HepG2 (cell line): ENCODE results near the gene KRTAP9-7. TPM values are rescaled to one million over a fixed set of nuclear protein-coding genes. Genes with fewer than 3 reads are reported as not detected.

Experiments used
- ATAC-seq: fragments of 200-7000 bp; cut with Tn5 transposase; 3 replicates; pipeline ENCODE4 v1.9.1; 2020; ENCODE audit warnings: mild to moderate bottlenecking, moderate library complexity
- BruUV-seq: library from RNA; stranded (reverse); fragments of 400-500 nt; replicated peaks from 2 replicates; lab custom pipeline; 2021; lab: Mats Ljungman, UMichigan
- CTCF ChIA-PET: fragments of 300-600 bp; formaldehyde crosslinking; extraction: SDS; loops from one replicate; lab custom pipeline; 2021; ENCODE audit warnings: low total read pairs, inconsistent platforms, low intra/inter-chr PET ratio; lab: Yijun Ruan, JAX
- POLR2A ChIA-PET: fragments of 350-600 bp; sonication (Branson Sonifier 250); formaldehyde crosslinking; loops from one replicate; lab custom pipeline; 2020; ENCODE audit warnings: antibody characterized with exemption, inconsistent platforms; lab: Yijun Ruan, JAX
- DNase-seq: peaks from one replicate; pipeline ENCODE4 v3.0.0-alpha.2; 2015; ENCODE audit warnings: low spot score
- FAIRE-seq: peaks from 3 replicates; lab custom pipeline; 2011; peaks lifted over from hg19 to GRCh38; lab: Jason Lieb, UNC
- H2AFZ ChIP-seq: one replicate; pipeline ENCODE4 v1.6.1; 2011; ENCODE audit warnings: low read length, inconsistent platforms
- H3K27ac ChIP-seq: fragments of 300-600 bp; 3 replicates; pipeline ENCODE4 v1.8.0; 2011; ENCODE audit warnings: mixed run types, mild to moderate bottlenecking, mixed read lengths, low read length, inconsistent platforms; ENCODE audit not compliant: insufficient read depth; ENCODE audit errors: extremely low read length
- H3K27me3 ChIP-seq, 2 experiments: fragments of 200-600 bp in 1 of 2; 2 replicates in 1 of 2; 3 replicates in 1 of 2; pipeline versions ENCODE4 v1.6.0 to v1.8.0; 2011; ENCODE audit warnings: low read length in 2 of 2, mild to moderate bottlenecking in 2 of 2, moderate library complexity in 2 of 2, inconsistent platforms in 1 of 2; ENCODE audit not compliant: insufficient read depth in 2 of 2, control insufficient read depth in 1 of 2
- H3K36me3 ChIP-seq, 2 experiments: fragments of 200-600 bp in 1 of 2; replicated peaks in 1 of 2; 2 replicates in 1 of 2; 3 replicates in 1 of 2; pipeline versions ENCODE4 v1.5.1 to v1.8.0; 2011; ENCODE audit warnings: low read length in 2 of 2, inconsistent platforms in 1 of 2; ENCODE audit not compliant: insufficient read depth in 2 of 2, control insufficient read depth in 1 of 2
- H3K4me1 ChIP-seq: 2 replicates; pipeline ENCODE4 v1.5.1; 2012; ENCODE audit warnings: low read length, inconsistent platforms; ENCODE audit not compliant: insufficient read depth
- H3K4me2 ChIP-seq: 2 replicates; pipeline ENCODE4 v1.6.0; 2011; ENCODE audit warnings: low read depth, low read length, inconsistent platforms
- H3K4me3 ChIP-seq, 3 experiments: fragments of 200-600 bp in 1 of 3; sonication (generic), shearing (Covaris generic) in 1 of 3; replicated peaks in 1 of 3; 2 replicates each; pipeline ENCODE4 v1.5.1; 2011 to 2016; ENCODE audit warnings: low read length in 3 of 3, inconsistent platforms in 2 of 3, low read depth in 2 of 3, mild to moderate bottlenecking in 2 of 3, control low read depth in 1 of 3, mixed read lengths in 1 of 3; ENCODE audit not compliant: insufficient read depth in 1 of 3
- H3K79me2 ChIP-seq: one replicate; pipeline ENCODE4 v1.6.1; 2011; ENCODE audit warnings: low read length, inconsistent platforms; ENCODE audit not compliant: insufficient read depth
- H3K9ac ChIP-seq: 2 replicates; pipeline ENCODE4 v1.6.0; 2011; ENCODE audit warnings: mild to moderate bottlenecking, low read depth, low read length, inconsistent platforms; ENCODE audit not compliant: insufficient read depth
- H3K9me3 ChIP-seq: 2 replicates; pipeline ENCODE4 v1.5.1; 2012; ENCODE audit warnings: mild to moderate bottlenecking, low read length
- H4K20me1 ChIP-seq: 2 replicates; pipeline ENCODE4 v1.6.0; 2011; ENCODE audit warnings: inconsistent platforms, mild to moderate bottlenecking, low read length, moderate library complexity; ENCODE audit not compliant: insufficient read depth
- EED ChIP-seq: sonication (generic); formaldehyde crosslinking; IDR thresholded peaks from 2 replicates; pipeline ENCODE4 v1.5.0; 2020; ENCODE audit warnings: mild to moderate bottlenecking, missing genetic modification reagents
- FOXO1 ChIP-seq: sonication (generic); formaldehyde crosslinking; IDR thresholded peaks from 2 replicates; pipeline ENCODE4 v1.4.0; 2020; ENCODE audit warnings: missing genetic modification reagents
- HNRNPLL ChIP-seq: fragments of 200-400 bp; formaldehyde crosslinking; IDR thresholded peaks from 2 replicates; pipeline ENCODE4 v1.6.1; 2017; ENCODE audit warnings: mild to moderate bottlenecking, low read depth, low read length; ENCODE audit not compliant: poor library complexity, severe bottlenecking
- NCOA2 ChIP-seq: sonication (generic); formaldehyde crosslinking; IDR thresholded peaks from 2 replicates; pipeline ENCODE4 v1.8.0; 2022; ENCODE audit warnings: inconsistent platforms
- NCOR1 ChIP-seq: fragments of 200-600 bp; sonication (generic); IDR thresholded peaks from 2 replicates; pipeline ENCODE4 v1.7.0; 2017; ENCODE audit warnings: antibody characterized with exemption, low read length, borderline replicate concordance
- NONO ChIP-seq, 2 experiments: fragments of 450-650 bp in 1 of 2; sonication (generic) in 1 of 2; formaldehyde crosslinking in 1 of 2; IDR thresholded peaks in 1 of 2; conservative IDR thresholded peaks in 1 of 2; 2 replicates each; pipeline versions ENCODE4 v1.6.1 to v1.8.0; 2017 to 2022; ENCODE audit warnings: mild to moderate bottlenecking in 1 of 2, missing genetic modification reagents in 1 of 2, moderate library complexity in 1 of 2
- POLR2AphosphoS5 ChIP-seq: IDR thresholded peaks from 2 replicates; pipeline ENCODE4 v1.6.1; 2012; ENCODE audit warnings: low read depth, low read length
- RBM39 ChIP-seq: fragments of 200-400 bp; formaldehyde crosslinking; IDR thresholded peaks from one replicate; pipeline ENCODE4 v1.6.1; 2018; ENCODE audit warnings: antibody characterized with exemption, mild to moderate bottlenecking, low read depth, low read length; ENCODE audit not compliant: poor library complexity, severe bottlenecking
- REL ChIP-seq: sonication (generic); formaldehyde crosslinking; conservative IDR thresholded peaks from 2 replicates; pipeline ENCODE4 v1.8.0; 2022; ENCODE audit warnings: mild to moderate bottlenecking, missing genetic modification reagents, moderate library complexity
- RORA ChIP-seq: sonication (generic); formaldehyde crosslinking; IDR thresholded peaks from 2 replicates; pipeline ENCODE4 v1.5.0; 2020; ENCODE audit warnings: mild to moderate bottlenecking, missing genetic modification reagents, moderate library complexity
- SMARCE1 ChIP-seq: fragments of 450-650 bp; IDR thresholded peaks from 2 replicates; pipeline ENCODE4 v1.6.1; 2017; ENCODE audit warnings: borderline replicate concordance
- SP1 ChIP-seq, 2 experiments: fragments of 450-650 bp in 1 of 2; sonication (generic) in 1 of 2; formaldehyde crosslinking in 1 of 2; IDR thresholded peaks; 2 replicates each; pipeline versions ENCODE4 v1.4.0 to v1.6.1; 2016 to 2020; ENCODE audit warnings: missing genetic modification reagents in 1 of 2
- TEAD3 ChIP-seq: optimal IDR thresholded peaks from 2 replicates; pipeline ENCODE3; 2016; ENCODE audit warnings: borderline replicate concordance
- TEF ChIP-seq: sonication (generic); formaldehyde crosslinking; IDR thresholded peaks from 2 replicates; pipeline ENCODE4 v1.5.0; 2020; ENCODE audit warnings: missing genetic modification reagents
- ZKSCAN5 ChIP-seq: sonication (generic); formaldehyde crosslinking; IDR thresholded peaks from 2 replicates; pipeline ENCODE4 v1.5.1; 2020; ENCODE audit warnings: mild to moderate bottlenecking, missing genetic modification reagents
- ZNF18 ChIP-seq: sonication (generic); formaldehyde crosslinking; IDR thresholded peaks from 2 replicates; pipeline ENCODE4 v1.8.0; 2022; ENCODE audit warnings: mild to moderate bottlenecking, missing genetic modification reagents; ENCODE audit not compliant: insufficient replicate concordance
- ZNF180 ChIP-seq: sonication (generic); formaldehyde crosslinking; IDR thresholded peaks from 2 replicates; pipeline ENCODE4 v1.4.0; 2020; ENCODE audit warnings: low read depth, missing genetic modification reagents, borderline replicate concordance
- ZNF276 ChIP-seq: sonication (generic); formaldehyde crosslinking; IDR thresholded peaks from 2 replicates; pipeline ENCODE4 v1.4.0; 2020; ENCODE audit warnings: mild to moderate bottlenecking, low read depth, missing genetic modification reagents
- ZNF431 ChIP-seq: sonication (generic); formaldehyde crosslinking; IDR thresholded peaks from 2 replicates; pipeline ENCODE4 v1.9.0; 2022; ENCODE audit warnings: missing genetic modification reagents, low read depth, mild to moderate bottlenecking, borderline replicate concordance
- ZNF44 ChIP-seq: sonication (generic); formaldehyde crosslinking; IDR thresholded peaks from 2 replicates; pipeline ENCODE4 v1.5.1; 2020; ENCODE audit warnings: mild to moderate bottlenecking, missing genetic modification reagents
- WGBS: methylation state at CpG from one replicate; pipeline ENCODE4 v1.1.6; 2017; ENCODE audit warnings: low lambda C conversion rate; 5-methylcytosine and 5-hydroxymethylcytosine counted together
- in situ Hi-C: cut with HindIII; loops from 2 replicates; pipeline ENCODE4 v1.10.0; 2017; ENCODE audit warnings: low pct_unique_long_range_greater_than_20kb; ENCODE audit not compliant: extremely low pct_ligation_motif_present
- intact Hi-C: fragments of 100-400 bp; cut with micrococcal nuclease; formaldehyde crosslinking; loops from one replicate; pipeline ENCODE4 v1.10.0; 2022; ENCODE audit not compliant: unreplicated experiment
- polyA plus RNA-seq, 8 experiments: library from polyadenylated mRNA; depleted of rRNA in 3 of 8; stranded (reverse) in 7 of 8; unstranded in 1 of 8; fragments of >200 nt; fragmentation: Illumina TruSeq in 4 of 8; extraction: Trizol in 4 of 8; gene quantifications; 2 replicates each; pipeline versions ENCODE4 v1.2.1 to v1.2.3, GENCODE V29; 2011 to 2016; ENCODE audit warnings: low read depth in 4 of 8, missing spikeins in 1 of 8, mixed read lengths in 1 of 8; ENCODE audit not compliant: insufficient read depth in 1 of 8
- total RNA-seq, 5 experiments: library from RNA; depleted of rRNA; stranded (reverse); fragments of >200 nt; fragmentation: Illumina TruSeq; extraction: Trizol; gene quantifications; 2 replicates each; pipeline ENCODE4 v1.2.3, GENCODE V29; 2016; ENCODE audit warnings: low read depth in 1 of 5

Gene KRTAP9-7
- total and polyA plus RNA-seq, 2 of the 13 experiments (the other 11 are each of a cell fraction or from before 2014, with no cell fraction given): not detected

GRCh38 chr17:41251261-41251660 is 24.2 kb upstream of the KRTAP9-7 start:
- no peak for DNase-seq
- Histone ChIP-seq H3K9ac (no peak overlapping the region), H3K9me3 (no peaks in the 10 kb centered on the region), H3K4me2 (no peak overlapping the region), H3K36me3 (no peaks in the 10 kb centered on the region), H3K79me2 (no peaks in the 10 kb centered on the region), H3K27ac (no peak overlapping the region), H3K27me3 (peaks cover 0 to 12% of the 10 kb centered on the region in 2 experiments; a peak in 3 of 5 replicates), H3K4me1 (no peaks in the 10 kb centered on the region), H2AFZ (no peak overlapping the region), H3K4me3 (no peak overlapping the region), H4K20me1 (no peaks in the 10 kb centered on the region)
- BruUV-seq: no TSS peak
- 3% methylated on average over 1 of the region's 1 CpG for WGBS
- no peak for ATAC-seq
- intact Hi-C loops: no loop called here
- FAIRE-seq: no peak
- in situ Hi-C loops: no loop called here
- CTCF ChIA-PET: no interaction called here
- TF ChIP-seq ZNF44 (no peak), ZNF18 (no peak), HNRNPLL (no peak), REL (no peak), NCOR1 (no peak), ZNF180 (no peak), SMARCE1 (no peak), ZNF431 (CRISPR knock-in tag) (no peak), NONO (IDR thresholded peaks at IDR 0.05) (no peak), NONO (CRISPR knock-in tag; conservative IDR thresholded peaks at IDR 0.05) (no peak), NCOA2 (CRISPR knock-in tag) (no peak), ZKSCAN5 (CRISPR knock-in tag) (no peak), ZNF276 (CRISPR knock-in tag) (no peak), TEAD3 (no peak), RORA (no peak), EED (CRISPR knock-in tag) (no peak), SP1 (IDR thresholded peaks at IDR 0.05) (no peak), SP1 (CRISPR knock-in tag; IDR thresholded peaks at IDR 0.05) (no peak), POLR2AphosphoS5 (no peak), TEF (CRISPR knock-in tag) (no peak), FOXO1 (CRISPR knock-in tag) (no peak), RBM39 (no peak)
- POLR2A ChIA-PET: no interaction called here
